Measurements from ENCODE around the gene TCEAL4.

DNA sequence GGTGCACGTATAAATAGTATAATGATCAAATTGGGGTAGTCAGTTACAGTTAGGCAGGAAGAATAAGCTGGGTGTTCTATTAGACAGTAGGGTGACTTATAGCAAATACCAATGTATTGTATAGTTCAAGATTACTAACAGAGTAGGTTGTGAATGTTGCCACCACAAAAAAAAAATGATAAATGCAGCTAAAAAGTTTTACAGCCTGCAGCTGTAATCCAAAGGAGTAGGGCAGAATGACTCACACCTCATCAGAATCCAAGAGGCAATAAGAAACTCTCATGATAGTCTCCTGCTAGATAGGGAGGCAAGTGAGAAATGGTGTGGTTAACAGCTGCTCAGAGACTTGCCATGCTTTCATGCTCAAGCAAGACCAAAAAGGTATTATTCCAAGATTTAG lies 19.6 kb upstream of the TCEAL4 start:
- TF ChIP-seq CTCF (IDR thresholded peaks at IDR 0.05) (no peak), POLR2A (IDR thresholded peaks at IDR 0.05; ENCODE audit: low read depth) (no peak), EP300 (IDR thresholded peaks at IDR 0.05) (no peak), POLR2AphosphoS5 (IDR thresholded peaks at IDR 0.05) (no peak)
